Vagina (tissue), 2 donors: ENCODE results near the gene SMIM45.
"Not testable (repeated sequence)": the region's sequence is repeated elsewhere in the genome, so short reads cannot be mapped to it uniquely, and the experiment has no call there.

Source experiments
- DNase-seq, 2 donors: peaks; one replicate each; pipeline ENCODE4 v3.0.0-alpha.2; 2017; ENCODE audit errors: extremely low spot score in 2 of 2
- H3K27ac ChIP-seq: fragments of 200-600 bp; sonication (generic); one replicate; pipeline ENCODE4 v1.5.1; 2019
- H3K27me3 ChIP-seq: fragments of 200-600 bp; sonication (generic); one replicate; pipeline ENCODE4 v1.5.1; 2019
- H3K36me3 ChIP-seq, 2 donors: fragments of 200-600 bp; sonication (generic); one replicate each; pipeline ENCODE4 v1.5.1; 2017 to 2019
- H3K4me1 ChIP-seq: fragments of 200-600 bp; sonication (generic); one replicate; pipeline ENCODE4 v1.5.1; 2019
- H3K4me3 ChIP-seq, 2 donors: fragments of 200-600 bp; sonication (generic); 1 replicate in 1 of 2; 2 replicates in 1 of 2; pipeline ENCODE4 v1.5.1; 2016 to 2019
- H3K9me3 ChIP-seq: fragments of 200-600 bp; sonication (generic); one replicate; pipeline ENCODE4 v1.5.1; 2019
- POLR2A ChIP-seq, 2 donors: fragments of 450-650 bp; IDR thresholded peaks; one replicate each; pipeline ENCODE4 v1.6.1; 2017; ENCODE audit warnings: antibody characterized with exemption in 2 of 2, mild to moderate bottlenecking in 2 of 2, moderate library complexity in 2 of 2
- POLR2AphosphoS5 ChIP-seq, 2 donors: sonication (generic); formaldehyde crosslinking; IDR thresholded peaks; one replicate each; pipeline ENCODE4 v1.9.0; 2017; ENCODE audit warnings: antibody characterized with exemption in 2 of 2, mild to moderate bottlenecking in 2 of 2, low read depth in 1 of 2; ENCODE audit not compliant: insufficient read depth in 1 of 2
- intact Hi-C: fragments of 100-400 bp; cut with DNase I; formaldehyde crosslinking; loops from one replicate; pipeline ENCODE4 v1.15.1; 2023
- TF ChIP-seq, protein P1 (sequence below), 3 experiments: fragments of 450-650 bp in 2 of 3; fragments of 200-600 bp in 1 of 3; sonication (generic) in 1 of 3; IDR thresholded peaks; one replicate each; pipeline ENCODE4 v1.5.1; 2017 to 2019; ENCODE audit warnings: antibody characterized with exemption in 3 of 3, mild to moderate bottlenecking in 2 of 3, moderate library complexity in 2 of 3

Gene SMIM45

GRCh38 chr22:41947424-41948080 is 4.4 kb upstream of the SMIM45 start:
- intact Hi-C loops = loop anchor here (10.0 kb wide), 2 partner anchors 123 to 203 kb away; no protein-coding TSS in a partner anchor
- peaks cover 12% of the 10 kb centered on the region for H3K4me1 ChIP-seq
- H3K27ac ChIP-seq = no peak overlapping the region
- no peaks in the 10 kb centered on the region for H3K27me3 ChIP-seq
- TF ChIP-seq, protein P1, sequence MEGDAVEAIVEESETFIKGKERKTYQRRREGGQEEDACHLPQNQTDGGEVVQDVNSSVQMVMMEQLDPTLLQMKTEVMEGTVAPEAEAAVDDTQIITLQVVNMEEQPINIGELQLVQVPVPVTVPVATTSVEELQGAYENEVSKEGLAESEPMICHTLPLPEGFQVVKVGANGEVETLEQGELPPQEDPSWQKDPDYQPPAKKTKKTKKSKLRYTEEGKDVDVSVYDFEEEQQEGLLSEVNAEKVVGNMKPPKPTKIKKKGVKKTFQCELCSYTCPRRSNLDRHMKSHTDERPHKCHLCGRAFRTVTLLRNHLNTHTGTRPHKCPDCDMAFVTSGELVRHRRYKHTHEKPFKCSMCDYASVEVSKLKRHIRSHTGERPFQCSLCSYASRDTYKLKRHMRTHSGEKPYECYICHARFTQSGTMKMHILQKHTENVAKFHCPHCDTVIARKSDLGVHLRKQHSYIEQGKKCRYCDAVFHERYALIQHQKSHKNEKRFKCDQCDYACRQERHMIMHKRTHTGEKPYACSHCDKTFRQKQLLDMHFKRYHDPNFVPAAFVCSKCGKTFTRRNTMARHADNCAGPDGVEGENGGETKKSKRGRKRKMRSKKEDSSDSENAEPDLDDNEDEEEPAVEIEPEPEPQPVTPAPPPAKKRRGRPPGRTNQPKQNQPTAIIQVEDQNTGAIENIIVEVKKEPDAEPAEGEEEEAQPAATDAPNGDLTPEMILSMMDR (IDR thresholded peaks at IDR 0.05) = no peak
- TF ChIP-seq POLR2AphosphoS5 (IDR thresholded peaks at IDR 0.05; ENCODE audit: insufficient read depth in 1 of 2, low read depth in 1 of 2) = no peak
- no peak for TF ChIP-seq POLR2A (IDR thresholded peaks at IDR 0.05)
- H3K9me3 ChIP-seq = no peaks in the 10 kb centered on the region
- DNase-seq = no peak
- peak overlapping the region; percentile 57 to 73 for H3K4me3 ChIP-seq
- no peaks in the 10 kb centered on the region for H3K36me3 ChIP-seq

DNA sequence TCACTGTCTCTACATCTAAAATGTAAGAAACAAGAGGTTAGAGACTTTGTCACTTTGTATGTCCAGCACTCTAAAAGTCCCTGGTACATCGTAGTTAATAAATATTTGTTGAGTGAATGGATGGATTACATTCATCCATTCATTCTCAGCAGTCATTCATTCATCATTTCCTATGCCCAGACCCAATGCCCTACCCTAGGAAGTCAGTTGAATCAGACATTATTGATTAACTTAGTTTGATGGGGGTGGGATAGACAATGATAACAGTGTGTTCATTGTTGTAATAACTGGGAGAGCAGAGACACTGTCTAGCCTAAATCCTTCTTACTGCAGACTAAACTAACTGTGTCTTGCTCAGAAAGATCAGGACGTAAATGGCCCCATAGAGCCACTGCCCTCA is 3.8 kb upstream of the SMIM45 start:
- H3K4me1 ChIP-seq = peaks cover 12% of the 10 kb centered on the region
- H3K4me3 ChIP-seq = no peak overlapping the region
- no peaks in the 10 kb centered on the region for H3K27me3 ChIP-seq
- no peak overlapping the region for H3K27ac ChIP-seq
- intact Hi-C loops = loop anchor here (10.0 kb wide), 2 partner anchors 123 to 203 kb away; no protein-coding TSS in a partner anchor
- TF ChIP-seq POLR2A (IDR thresholded peaks at IDR 0.05) (no peak), POLR2AphosphoS5 (IDR thresholded peaks at IDR 0.05; ENCODE audit: insufficient read depth in 1 of 2, low read depth in 1 of 2) (no peak)
- TF ChIP-seq, protein P1 (IDR thresholded peaks at IDR 0.05) = no peak
- no peaks in the 10 kb centered on the region for H3K9me3 ChIP-seq
- DNase-seq = no peak
- no peaks in the 10 kb centered on the region for H3K36me3 ChIP-seq

DNA sequence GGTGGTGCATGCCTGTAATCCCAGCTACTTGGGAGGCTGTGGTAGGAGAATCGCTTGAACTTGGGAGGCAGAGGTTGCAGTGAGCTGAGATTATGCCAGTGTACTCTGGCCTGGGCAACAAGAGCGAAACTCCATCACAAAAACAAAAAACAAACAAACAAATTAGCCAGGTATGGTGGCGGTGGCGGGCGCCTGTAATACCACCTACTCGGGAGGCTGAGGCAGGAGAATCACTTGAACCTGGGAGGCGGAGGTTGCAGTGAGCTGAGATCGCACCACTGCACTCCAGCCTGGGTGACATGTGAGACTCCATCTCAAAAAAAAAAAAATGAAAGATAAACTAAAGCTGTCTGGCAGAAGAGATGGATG is 3.0 kb upstream of the SMIM45 start:
- DNase-seq, H3K36me3 ChIP-seq, H3K4me3 ChIP-seq, H3K27me3 ChIP-seq, H3K9me3 ChIP-seq, H3K27ac ChIP-seq: not testable (repeated sequence)
- peaks cover 12% of the 10 kb centered on the region for H3K4me1 ChIP-seq
- intact Hi-C loops = loop anchor here (10.0 kb wide), 2 partner anchors 124 to 204 kb away; no protein-coding TSS in a partner anchor

GRCh38 chr22:41949297-41949965 is 2.5 kb upstream of the SMIM45 start:
- intact Hi-C loops = loop anchor here (10.0 kb wide), 2 partner anchors 125 to 205 kb away; no protein-coding TSS in a partner anchor
- TF ChIP-seq POLR2A (IDR thresholded peaks at IDR 0.05) = no peak
- TF ChIP-seq, protein P1 (IDR thresholded peaks at IDR 0.05) = no peak
- TF ChIP-seq POLR2AphosphoS5 (IDR thresholded peaks at IDR 0.05; ENCODE audit: insufficient read depth in 1 of 2, low read depth in 1 of 2) = no peak
- Histone ChIP-seq H3K9me3 (no peaks in the 10 kb centered on the region), H3K27me3 (no peaks in the 10 kb centered on the region), H3K4me3 (no peak overlapping the region), H3K4me1 (peaks cover 12% of the 10 kb centered on the region), H3K27ac (no peak overlapping the region), H3K36me3 (no peaks in the 10 kb centered on the region)
- no peak for DNase-seq

- Histone ChIP-seq H3K9me3 (no peaks in the 10 kb centered on the region), H3K4me1 (peaks cover 4% of the 10 kb centered on the region), H3K27me3 (no peaks in the 10 kb centered on the region), H3K4me3 (no peak overlapping the region), H3K27ac (no peak overlapping the region), H3K36me3 (no peaks in the 10 kb centered on the region)
- TF ChIP-seq POLR2AphosphoS5 (IDR thresholded peaks at IDR 0.05; ENCODE audit: insufficient read depth in 1 of 2, low read depth in 1 of 2) (no peak), POLR2A (IDR thresholded peaks at IDR 0.05) (no peak)
- TF ChIP-seq, protein P1 (IDR thresholded peaks at IDR 0.05) = no peak
- intact Hi-C loops = no loop called here
- DNase-seq = no peak
Observed at GRCh38 chr22:41952713-41953112, 763 bp downstream of the SMIM45 start.
